ENCODE data around the gene POLR3B. TPM values are rescaled to one million over a fixed set of nuclear protein-coding genes. Genes with fewer than 3 reads are reported as not detected.

The POLR3B gene
- total and polyA plus RNA-seq, 2 of the 8 experiments (the other 6 are each of a cell fraction or from before 2014, with no cell fraction given) = 5.0 to 13.2 TPM

DNA sequence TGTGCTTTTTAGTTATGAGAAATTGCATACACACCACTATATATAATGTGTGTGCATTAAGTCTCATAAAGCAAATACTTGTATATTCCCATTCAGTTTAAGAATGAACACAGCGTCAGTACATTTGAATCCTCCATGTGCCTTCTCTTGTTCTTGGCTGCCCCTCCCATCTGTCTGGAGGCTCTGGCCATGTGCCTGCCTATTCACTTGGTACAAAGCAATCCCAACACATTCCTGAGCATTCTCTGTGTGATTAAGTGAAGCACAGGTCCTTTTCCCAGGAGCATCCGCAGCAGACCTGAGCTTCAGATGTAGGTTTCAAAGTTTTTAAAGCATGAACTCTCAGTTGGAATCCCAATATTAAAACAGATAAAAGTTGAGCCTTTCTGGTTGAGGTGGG is 58.7 kb downstream of the POLR3B start:
- 0 out of 8 replicates have a peak, but pooled peaks cover 0 to 3% (median 0%) of the 10 kb centered on the region in 4 experiments for H3K36me3 ChIP-seq (ENCODE audit: control insufficient read depth in 2 of 4, insufficient read depth in 4 of 4, low read length in 3 of 4)
- H2BK15ac ChIP-seq (ENCODE audit: low read length) = no peak overlapping the region
- H2BK120ac ChIP-seq (replicated peaks; ENCODE audit: low read depth, low read length) = no peak overlapping the region
- H3K4ac ChIP-seq (replicated peaks; ENCODE audit: insufficient read length, low read depth, low read length) = no peak overlapping the region
- POLR2A ChIA-PET (ENCODE audit: partially characterized antibody) = no interaction called here
- H3K9ac ChIP-seq (replicated peaks in 1 of 4; ENCODE audit: extremely low read depth in 1 of 4, low read depth in 3 of 4, low read length in 3 of 4) = no peak overlapping the region
- H3K79me1 ChIP-seq (ENCODE audit: low read depth, low read length) = no peaks in the 10 kb centered on the region
- no peak overlapping the region for H3K18ac ChIP-seq (ENCODE audit: extremely low read depth, low read length)
- TF ChIP-seq CHD1 (IDR thresholded peaks at IDR 0.05; ENCODE audit: low read depth, low read length) (no peak), ZNF274 (IDR thresholded peaks at IDR 0.05; ENCODE audit: borderline replicate concordance, extremely low read depth, low read length) (no peak), TCF12 (IDR thresholded peaks at IDR 0.05; ENCODE audit: low read depth, low read length) (no peak), CTBP2 (IDR thresholded peaks at IDR 0.05; ENCODE audit: borderline replicate concordance, insufficient read depth, insufficient read length, low read length) (no peak), CEBPB (IDR thresholded peaks at IDR 0.05; ENCODE audit: low read depth, low read length) (no peak), RFX5 (IDR thresholded peaks at IDR 0.05; ENCODE audit: borderline replicate concordance, low read depth, low read length) (no peak), TEAD4 (IDR thresholded peaks at IDR 0.05; ENCODE audit: low read depth, low read length) (0 out of 2 replicates have a peak, but pooled peaks have one; percentile 33), BRCA1 (IDR thresholded peaks at IDR 0.05; ENCODE audit: low read depth, low read length) (no peak)
- TF ChIP-seq, protein P1, sequence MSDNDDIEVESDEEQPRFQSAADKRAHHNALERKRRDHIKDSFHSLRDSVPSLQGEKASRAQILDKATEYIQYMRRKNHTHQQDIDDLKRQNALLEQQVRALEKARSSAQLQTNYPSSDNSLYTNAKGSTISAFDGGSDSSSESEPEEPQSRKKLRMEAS (IDR thresholded peaks at IDR 0.05) = 0 out of 2 replicates have a peak, but pooled peaks have one; percentile 44
- no peaks in the 10 kb centered on the region for H3K27me3 ChIP-seq (replicated peaks in 1 of 4; ENCODE audit: control insufficient read depth in 3 of 4, extremely low read depth in 1 of 4, insufficient read depth in 3 of 4, low read length in 3 of 4)
- no peak overlapping the region for H2AFZ ChIP-seq (ENCODE audit: low read length)
- CTCF ChIA-PET (ENCODE audit: partially characterized antibody) = interaction anchor here (1.2 to 1.7 kb wide), 2 partner anchors 9 to 14 kb away, joined by 3 to 4 read pairs; no protein-coding TSS in a partner anchor
- H3K79me2 ChIP-seq (ENCODE audit: control insufficient read depth in 1 of 2, insufficient read depth in 2 of 2, low read length in 2 of 2) = no peaks in the 10 kb centered on the region
- no peaks in the 10 kb centered on the region for H3K23me2 ChIP-seq (ENCODE audit: low read depth, low read length)
- H3K23ac ChIP-seq (ENCODE audit: insufficient read length) = no peak overlapping the region
- FAIRE-seq (no peak), DNase-seq (ENCODE audit: low read depth in 1 of 2, low spot score in 2 of 2) (no peak)
- peaks cover 0 to 5% (median 0%) of the 10 kb centered on the region in 4 experiments; a peak in 1 of 7 replicates for H3K4me1 ChIP-seq (replicated peaks in 1 of 4; ENCODE audit: control insufficient read depth in 3 of 4, insufficient read depth in 4 of 4, low read length in 3 of 4)
- H4K5ac ChIP-seq (ENCODE audit: insufficient read length, low read depth, low read length) = no peak overlapping the region
- H4K8ac ChIP-seq (ENCODE audit: extremely low read depth, insufficient read depth, low read length) = no peak overlapping the region
- H3K4me2 ChIP-seq (ENCODE audit: insufficient read depth in 1 of 2, low read depth in 2 of 2, low read length in 2 of 2) = no peak overlapping the region
- no peak overlapping the region for H3K56ac ChIP-seq (replicated peaks; ENCODE audit: insufficient read length, low read depth, low read length)
- H3K4me3 ChIP-seq (ENCODE audit: extremely low read depth in 1 of 4, insufficient read depth in 2 of 4, low read depth in 3 of 4, low read length in 4 of 4) = no peak overlapping the region
- 93% methylated on average over 2 of the region's 2 CpGs; no CpG with 5 or more reads in 1 of the 2 experiments for WGBS, 2 experiments (ENCODE audit: extremely low coverage in 1 of 2, insufficient coverage in 1 of 2, insufficient read length in 1 of 2, insufficient replicate concordance in 2 of 2, low coverage in 1 of 2, low lambda C conversion rate in 2 of 2, missing lambda C conversion rate in 1 of 2)
- H3K9me3 ChIP-seq (ENCODE audit: insufficient read depth in 2 of 2, low read depth in 1 of 2, low read length in 1 of 2) = no peaks in the 10 kb centered on the region
- H2AK5ac ChIP-seq (ENCODE audit: low read depth, low read length) = no peak overlapping the region; the same call in 1 of the 2 replicates
- H2BK5ac ChIP-seq (ENCODE audit: low read depth, low read length) = no peak overlapping the region
- no peak overlapping the region for H2BK20ac ChIP-seq (ENCODE audit: low read length)
- no peak overlapping the region for H4K91ac ChIP-seq (replicated peaks; ENCODE audit: insufficient read length, low read length)
- H4K20me1 ChIP-seq (replicated peaks in 1 of 2; ENCODE audit: control insufficient read depth in 1 of 2, insufficient read depth in 2 of 2, low read length in 2 of 2) = no peaks in the 10 kb centered on the region
- no peak overlapping the region for H3K27ac ChIP-seq (ENCODE audit: low read depth, low read length)
- no peak overlapping the region for H3K14ac ChIP-seq (ENCODE audit: insufficient read length)
- H2BK12ac ChIP-seq (ENCODE audit: low read depth, low read length) = no peak overlapping the region

Measured in H1 (cell line).